Muscle layer of duodenum (tissue), 2 donors: ENCODE results near the gene SLC25A21.
"Not testable (repeated sequence)": the region's sequence is repeated elsewhere in the genome, so short reads cannot be mapped to it uniquely, and the experiment has no call there.

Experiments
- H3K27ac ChIP-seq: one replicate; pipeline ENCODE4 v1.7.0; 2013; ENCODE audit warnings: mild to moderate bottlenecking, low read length
- H3K27me3 ChIP-seq: one replicate; pipeline ENCODE4 v1.7.0; 2013; ENCODE audit warnings: low read depth, mild to moderate bottlenecking, control low read depth, low read length
- H3K36me3 ChIP-seq, 2 donors: one replicate each; pipeline ENCODE4 v1.7.0; 2013; ENCODE audit warnings: low read length in 2 of 2, control low read depth in 1 of 2, mild to moderate bottlenecking in 1 of 2; ENCODE audit not compliant: insufficient read depth in 2 of 2, control insufficient read depth in 1 of 2
- H3K4me1 ChIP-seq, 2 donors: one replicate each; pipeline ENCODE4 v1.7.0; 2013; ENCODE audit warnings: low read length in 2 of 2, mild to moderate bottlenecking in 2 of 2, control low read depth in 1 of 2, moderate library complexity in 1 of 2; ENCODE audit not compliant: insufficient read depth in 2 of 2, control insufficient read depth in 1 of 2
- H3K4me3 ChIP-seq, 2 donors: one replicate each; pipeline ENCODE4 v1.7.0; 2013; ENCODE audit warnings: low read length in 2 of 2, low read depth in 1 of 2, mild to moderate bottlenecking in 1 of 2
- H3K9me3 ChIP-seq, 2 donors: one replicate each; pipeline ENCODE4 v1.7.0; 2013; ENCODE audit warnings: low read length in 2 of 2, control low read depth in 1 of 2, mild to moderate bottlenecking in 1 of 2; ENCODE audit not compliant: control insufficient read depth in 1 of 2
- donor health status: healthy.

Gene SLC25A21

DNA sequence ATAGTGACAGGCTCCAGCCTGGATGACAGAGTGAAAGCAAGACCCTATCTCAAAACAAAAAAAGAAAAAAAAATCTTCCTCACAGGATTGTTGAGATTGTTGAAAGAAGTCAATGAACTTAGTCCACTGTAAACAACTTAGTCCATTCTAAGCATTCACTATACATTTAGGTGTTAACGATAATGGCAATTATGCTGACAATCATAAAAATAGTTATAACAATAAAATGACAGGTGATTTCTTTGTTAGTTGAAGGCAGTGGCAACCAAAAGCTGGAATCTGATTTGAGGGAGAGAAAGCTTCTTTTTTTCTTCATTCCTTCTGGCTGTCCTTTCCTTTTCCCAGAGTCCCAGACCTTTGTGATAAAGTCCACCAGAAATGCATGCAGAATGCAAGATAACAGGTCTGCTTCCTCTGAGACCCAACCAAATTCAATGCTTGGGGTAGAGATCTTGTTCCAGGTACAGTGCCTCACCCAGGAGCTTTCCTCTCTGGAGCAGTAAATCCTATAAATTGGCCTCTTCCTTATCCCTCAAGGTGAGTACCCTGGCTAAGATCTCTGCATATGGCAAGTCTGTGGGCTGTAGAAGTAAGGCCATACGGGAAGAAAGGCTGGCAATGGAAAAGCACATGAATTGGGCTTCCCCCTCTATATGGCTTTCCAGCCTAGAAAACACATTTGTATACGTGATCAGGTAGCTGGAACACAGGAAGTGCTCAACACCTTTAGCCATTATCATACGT, 458.3 kb downstream of the SLC25A21 start:
- H3K4me3 ChIP-seq: no peak overlapping the region
- no peaks in the 10 kb centered on the region for H3K27me3 ChIP-seq
- H3K36me3 ChIP-seq: no peaks in the 10 kb centered on the region
- H3K4me1 ChIP-seq: no peaks in the 10 kb centered on the region
- H3K27ac ChIP-seq: no peak overlapping the region
- H3K9me3 ChIP-seq: no peaks in the 10 kb centered on the region

DNA sequence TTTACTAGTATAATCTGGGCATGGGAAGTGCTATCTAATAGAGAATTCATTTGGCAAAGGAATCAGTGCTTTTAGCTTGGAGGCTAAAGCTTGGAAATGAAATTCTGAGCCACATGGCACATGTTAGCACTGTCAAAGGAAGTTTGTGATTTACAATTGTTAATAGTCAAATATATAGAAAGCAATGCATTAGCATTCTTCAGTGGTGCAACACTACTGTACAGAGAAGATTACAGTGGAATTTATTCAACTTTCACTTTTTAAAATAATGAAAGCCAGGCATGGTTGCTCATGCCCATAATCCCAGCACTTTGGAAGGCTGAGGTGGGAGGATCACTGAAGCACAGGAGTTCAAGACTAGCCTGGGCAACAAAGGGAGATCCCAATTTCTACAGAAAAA, 464.8 kb downstream of the SLC25A21 start:
- Histone ChIP-seq H3K27me3 (no peaks in the 10 kb centered on the region), H3K9me3 (no peaks in the 10 kb centered on the region), H3K27ac (no peak overlapping the region), H3K36me3 (no peaks in the 10 kb centered on the region), H3K4me1 (no peaks in the 10 kb centered on the region), H3K4me3 (no peak overlapping the region)

DNA sequence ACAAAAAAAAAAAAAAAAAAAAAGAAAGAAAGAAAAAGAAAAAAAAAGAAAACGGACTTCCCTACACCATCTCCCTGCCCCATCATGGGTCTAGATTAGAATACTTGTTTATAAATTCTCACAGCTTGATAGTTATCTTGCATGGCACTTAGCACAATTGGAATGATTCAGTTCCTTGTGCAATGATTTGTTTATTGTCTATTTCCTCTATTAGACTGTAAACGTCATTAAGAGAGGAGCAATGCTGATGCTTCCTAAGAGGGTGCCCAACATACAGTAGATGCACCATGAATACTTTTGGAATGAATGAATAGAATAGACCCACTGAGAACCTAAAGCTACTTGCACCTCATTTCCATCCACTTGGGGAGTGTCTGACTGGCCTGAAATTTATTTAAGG, 469.9 kb downstream of the SLC25A21 start:
- Histone ChIP-seq H3K4me3 (no peak overlapping the region), H3K27me3 (no peaks in the 10 kb centered on the region), H3K27ac (no peak overlapping the region), H3K36me3 (no peaks in the 10 kb centered on the region), H3K9me3 (no peaks in the 10 kb centered on the region), H3K4me1 (no peaks in the 10 kb centered on the region)

DNA sequence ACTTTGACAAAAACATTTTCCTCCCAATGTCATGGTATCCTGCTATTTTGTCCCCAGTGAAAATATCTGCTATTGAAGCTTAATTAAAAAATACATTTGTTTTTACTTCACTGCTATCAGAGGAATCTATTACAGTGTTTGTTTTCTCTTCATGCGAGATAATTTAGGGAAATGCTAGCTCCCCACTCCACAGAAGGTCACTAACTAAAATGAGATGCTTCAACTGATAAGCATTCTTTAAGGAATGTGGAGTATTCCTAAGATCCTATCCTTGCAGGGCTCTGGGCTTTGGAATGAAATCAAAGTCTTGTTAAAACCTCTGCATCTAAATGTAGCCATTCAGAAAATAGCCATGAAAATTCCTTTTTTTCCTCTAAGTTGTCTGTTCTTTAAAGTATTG, 471.3 kb downstream of the SLC25A21 start:
- H3K4me1 ChIP-seq: no peaks in the 10 kb centered on the region
- no peaks in the 10 kb centered on the region for H3K9me3 ChIP-seq
- H3K27me3 ChIP-seq: no peaks in the 10 kb centered on the region
- no peak overlapping the region for H3K27ac ChIP-seq
- no peak overlapping the region for H3K4me3 ChIP-seq
- no peaks in the 10 kb centered on the region for H3K36me3 ChIP-seq

DNA sequence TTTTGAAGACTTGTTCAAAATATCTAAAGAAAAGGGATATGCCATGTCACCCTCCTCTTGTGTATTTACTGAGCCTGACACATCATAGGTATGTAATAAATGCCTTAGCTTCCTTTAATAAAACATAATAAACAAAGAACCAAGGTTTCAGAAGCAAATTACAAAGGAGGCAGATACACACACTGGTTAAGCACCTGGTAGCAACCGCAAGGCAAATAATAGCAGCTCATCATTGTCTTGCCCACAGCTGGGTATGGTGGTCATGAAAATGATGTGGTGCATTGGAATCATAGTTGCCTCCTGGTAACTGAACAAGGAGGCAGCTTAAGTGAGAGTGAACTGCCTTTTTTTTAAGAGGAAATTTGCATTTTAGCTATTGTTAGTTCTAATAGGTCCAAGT, 471.8 kb downstream of the SLC25A21 start:
- H3K4me1 ChIP-seq: no peaks in the 10 kb centered on the region
- no peak overlapping the region for H3K4me3 ChIP-seq
- H3K9me3 ChIP-seq: no peaks in the 10 kb centered on the region
- H3K27me3 ChIP-seq: no peaks in the 10 kb centered on the region
- no peak overlapping the region for H3K27ac ChIP-seq
- H3K36me3 ChIP-seq: no peaks in the 10 kb centered on the region

DNA sequence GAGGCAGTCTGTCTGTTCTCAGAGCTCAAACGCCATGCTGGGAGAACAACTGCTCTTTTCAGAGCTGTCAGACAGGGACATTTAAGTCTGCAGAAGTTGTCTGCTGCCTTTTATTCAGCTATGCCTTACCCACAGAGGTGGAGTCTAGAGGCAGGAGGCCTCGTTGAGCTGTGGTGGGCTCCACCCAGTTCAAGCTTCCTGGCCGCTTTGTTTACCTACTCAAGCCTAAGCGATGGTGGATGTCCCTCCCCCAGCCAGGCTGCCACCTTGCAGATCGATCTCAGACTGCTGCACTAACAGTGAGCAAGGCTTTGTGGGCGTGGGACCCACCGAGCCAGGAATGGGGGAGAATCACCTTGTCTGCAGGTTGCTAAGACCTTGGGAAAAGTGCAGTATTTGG, 473.0 kb downstream of the SLC25A21 start:
- not testable (repeated sequence) for H3K4me3 ChIP-seq, H3K36me3 ChIP-seq, H3K27me3 ChIP-seq, H3K27ac ChIP-seq, H3K9me3 ChIP-seq, H3K4me1 ChIP-seq

DNA sequence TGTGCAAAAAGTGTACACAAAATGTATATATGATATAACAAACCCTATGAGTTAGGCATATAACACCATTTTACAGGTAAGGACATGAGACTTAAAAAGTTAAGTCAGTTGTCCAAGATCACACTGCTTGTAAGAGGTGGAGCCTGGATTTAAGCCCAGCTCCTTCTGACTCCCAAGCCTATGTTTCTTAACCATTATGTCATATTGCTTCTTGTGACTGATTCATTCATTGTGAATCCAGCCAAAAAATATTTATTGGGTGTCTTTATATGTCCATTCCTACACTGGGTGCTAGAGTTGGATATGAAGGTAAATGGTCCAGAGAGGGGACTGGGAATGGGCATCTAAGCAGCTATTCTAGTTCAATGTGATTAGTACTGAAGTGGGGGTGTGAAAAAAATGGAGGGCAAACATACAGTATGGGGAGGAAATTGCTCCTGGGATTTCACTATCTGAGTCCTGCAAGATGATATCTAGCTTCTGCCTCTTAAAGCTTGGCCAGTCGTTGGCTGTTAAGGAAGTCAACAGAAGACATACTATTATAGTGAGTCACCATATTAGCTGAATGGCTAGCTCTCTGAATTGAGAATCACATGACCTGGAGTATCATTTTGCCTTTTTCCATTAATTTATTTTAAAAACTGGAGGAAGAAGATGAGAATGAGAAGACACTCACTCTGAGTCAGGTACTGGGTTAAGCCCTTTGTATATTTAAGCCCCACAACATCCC, 481.9 kb downstream of the SLC25A21 start:
- H3K27ac ChIP-seq: no peak overlapping the region
- no peaks in the 10 kb centered on the region for H3K4me1 ChIP-seq
- peaks cover 0 to 2% of the 10 kb centered on the region in 2 donors for H3K9me3 ChIP-seq
- H3K27me3 ChIP-seq: no peaks in the 10 kb centered on the region
- no peaks in the 10 kb centered on the region for H3K36me3 ChIP-seq
- H3K4me3 ChIP-seq: no peak overlapping the region

DNA sequence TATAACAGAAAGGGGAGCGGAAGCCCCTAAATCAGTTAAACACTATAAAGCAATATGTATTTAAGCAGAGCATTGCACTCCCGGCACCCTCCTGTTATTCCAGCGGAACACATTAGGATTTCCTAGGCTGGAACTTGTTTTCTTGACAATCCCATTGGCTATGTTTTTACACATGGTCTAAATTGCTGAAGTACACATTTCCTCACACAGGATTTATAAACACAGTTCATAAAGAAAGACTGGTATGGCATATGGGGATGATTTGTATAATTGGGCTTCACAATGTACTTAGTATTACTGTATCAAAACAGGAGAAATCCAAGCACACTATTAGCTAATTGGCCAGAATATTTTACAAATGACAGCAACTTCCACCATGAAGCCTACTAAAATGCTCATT, 487.5 kb downstream of the SLC25A21 start:
- Histone ChIP-seq H3K36me3 (no peaks in the 10 kb centered on the region), H3K4me3 (no peak overlapping the region), H3K27ac (no peak overlapping the region), H3K4me1 (no peaks in the 10 kb centered on the region), H3K27me3 (no peaks in the 10 kb centered on the region), H3K9me3 (no peaks in the 10 kb centered on the region)

DNA sequence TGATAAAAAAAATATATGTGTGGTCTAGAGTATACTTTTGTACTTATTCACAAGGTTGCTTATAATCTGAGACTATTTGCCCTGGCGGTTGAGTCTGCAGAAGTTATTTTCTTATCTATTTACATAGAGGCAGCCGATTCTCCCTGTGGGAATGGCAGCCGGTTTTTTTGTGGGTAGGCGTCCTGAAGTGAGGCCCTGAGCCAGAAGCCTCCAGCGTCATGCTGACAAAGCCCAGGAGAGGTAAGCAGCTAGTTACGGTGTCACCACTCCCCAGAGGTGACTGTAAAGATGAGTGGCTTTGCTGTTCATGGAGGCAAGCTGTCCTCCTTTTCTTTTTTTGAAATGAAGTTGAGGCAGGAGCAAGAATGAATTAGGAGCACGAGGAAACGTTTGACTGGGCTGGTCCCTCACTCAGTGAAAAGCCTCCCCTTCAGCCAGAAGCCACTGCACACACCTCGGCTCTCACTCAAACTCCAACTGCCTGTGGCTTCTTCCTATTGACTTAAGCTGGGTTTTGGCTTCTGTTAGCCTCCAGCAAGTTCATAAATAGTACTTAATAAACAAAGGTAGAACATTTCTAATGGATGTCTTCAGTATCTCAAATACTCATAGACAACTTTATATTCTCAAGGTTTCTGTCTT, 489.2 kb downstream of the SLC25A21 start:
- Histone ChIP-seq H3K4me1 (no peaks in the 10 kb centered on the region), H3K27ac (no peak overlapping the region), H3K27me3 (no peaks in the 10 kb centered on the region), H3K4me3 (no peak overlapping the region), H3K9me3 (no peaks in the 10 kb centered on the region), H3K36me3 (no peaks in the 10 kb centered on the region)

DNA sequence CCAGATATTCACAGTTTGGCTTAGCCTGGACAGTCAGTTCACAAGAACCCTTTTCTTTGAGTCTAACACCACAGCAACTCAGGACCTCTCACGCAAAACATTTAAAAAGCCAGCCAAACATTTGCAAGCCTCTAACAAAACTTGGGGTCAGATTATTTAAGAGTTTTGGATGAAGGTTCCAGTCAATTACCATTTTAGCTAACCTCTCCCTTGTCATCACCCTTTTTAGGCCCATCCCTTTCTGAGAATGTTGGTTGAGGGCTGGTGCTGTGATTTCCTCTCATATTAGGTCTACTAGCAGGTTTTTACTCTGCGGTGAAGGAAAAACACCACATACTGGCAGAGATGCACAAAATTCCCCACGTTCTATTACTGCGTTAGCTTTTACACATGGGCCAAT, 490.1 kb downstream of the SLC25A21 start:
- H3K27me3 ChIP-seq: no peaks in the 10 kb centered on the region
- H3K4me1 ChIP-seq: no peaks in the 10 kb centered on the region
- H3K4me3 ChIP-seq: no peak overlapping the region
- no peaks in the 10 kb centered on the region for H3K9me3 ChIP-seq
- no peaks in the 10 kb centered on the region for H3K36me3 ChIP-seq
- H3K27ac ChIP-seq: no peak overlapping the region

DNA sequence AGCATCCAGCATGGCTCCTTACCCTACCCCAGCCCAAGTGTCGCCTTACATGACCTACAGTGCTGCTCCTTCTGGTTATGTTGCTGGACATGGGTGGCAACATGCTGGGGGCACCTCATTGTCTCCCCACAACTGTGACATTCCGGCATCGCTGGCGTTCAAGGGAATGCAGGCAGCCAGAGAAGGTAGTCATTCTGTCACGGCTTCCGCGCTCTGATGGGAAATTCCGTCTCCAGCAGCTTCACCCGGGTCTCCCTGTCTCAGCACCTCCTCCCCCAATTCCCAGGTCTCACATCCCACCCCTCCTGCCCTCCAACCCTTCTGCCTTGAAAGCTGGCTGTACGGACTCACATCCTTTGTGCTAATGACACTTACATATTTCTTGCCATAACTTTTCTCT, 496.2 kb downstream of the SLC25A21 start:
- H3K4me1 ChIP-seq: no peaks in the 10 kb centered on the region
- H3K4me3 ChIP-seq: no peak overlapping the region
- H3K9me3 ChIP-seq: no peaks in the 10 kb centered on the region
- H3K27me3 ChIP-seq: peaks cover 9% of the 10 kb centered on the region
- no peak overlapping the region for H3K27ac ChIP-seq
- H3K36me3 ChIP-seq: no peaks in the 10 kb centered on the region
